ENCODE measurements around the gene MX1. TPM values are rescaled to one million over a fixed set of nuclear protein-coding genes. Genes with fewer than 3 reads are reported as not detected.

Gene MX1
- polyA plus RNA-seq, 3 donors = 42.7 to 73.3 (median 60.5) TPM

DNA sequence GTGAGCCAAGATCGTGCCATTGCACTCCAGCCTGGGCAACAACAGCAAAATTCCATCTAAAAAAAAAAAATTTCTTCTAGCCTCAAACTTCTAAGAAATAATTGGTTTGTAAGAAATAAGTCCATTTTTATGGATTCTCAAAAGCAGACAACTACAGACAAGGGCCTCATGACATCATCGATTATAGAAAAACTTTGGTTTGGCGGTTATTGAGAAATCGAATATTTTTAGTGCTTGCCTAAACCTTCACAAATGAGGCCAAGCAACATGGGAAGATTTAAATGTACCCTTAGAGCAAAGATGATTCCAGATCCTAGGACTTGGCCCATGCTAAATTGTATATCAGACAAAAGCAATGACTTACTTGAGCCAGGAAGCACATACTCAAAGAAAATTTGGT is 27.8 kb upstream of the MX1 start:
- H3K9me3 ChIP-seq (replicated peaks in 1 of 2; ENCODE audit: control insufficient read depth in 1 of 2, insufficient read depth in 1 of 2, low read length in 2 of 2) = no peaks in the 10 kb centered on the region
- H3K4me1 Mint-ChIP-seq = peaks cover 50% of the 10 kb centered on the region
- no peak overlapping the region for H3K9ac ChIP-seq (ENCODE audit: insufficient read depth, low read length, poor library complexity, severe bottlenecking)
- no peak overlapping the region for H2AFZ ChIP-seq (ENCODE audit: insufficient read depth, low read depth, low read length, poor library complexity, severe bottlenecking)
- peaks cover 53 to 80% of the 10 kb centered on the region in 2 donors for H3K36me3 ChIP-seq (replicated peaks in 1 of 2; ENCODE audit: control insufficient read depth in 1 of 2, insufficient read depth in 2 of 2, low read length in 2 of 2)
- no peaks in the 10 kb centered on the region for H3K27me3 ChIP-seq (ENCODE audit: control insufficient read depth in 2 of 2, insufficient read depth in 2 of 2, low read length in 2 of 2)
- H3K4me3 ChIP-seq (replicated peaks in 1 of 3; ENCODE audit: low read depth in 2 of 3, low read length in 3 of 3) = peak overlapping the region in 1 of 3 experiments; percentile 67
- no peaks in the 10 kb centered on the region for H4K20me1 ChIP-seq (ENCODE audit: insufficient read depth, low read length)
- H3K36me3 Mint-ChIP-seq = peaks cover 77 to 87% of the 10 kb centered on the region in 2 donors
- H3K27me3 Mint-ChIP-seq (ENCODE audit: low read depth in 3 of 3) = peaks cover 0 to 3% (median 0%) of the 10 kb centered on the region in 3 donors
- no peak overlapping the region for H3K4me3 Mint-ChIP-seq
- H3K4me1 ChIP-seq (ENCODE audit: control insufficient read depth in 1 of 2, insufficient read depth in 2 of 2, low read length in 2 of 2) = peaks cover 36 to 44% of the 10 kb centered on the region in 2 donors
- no peaks in the 10 kb centered on the region for H3K79me2 ChIP-seq (ENCODE audit: insufficient read depth, low read length)
- peaks cover 0 to 1% (median 0%) of the 10 kb centered on the region in 7 donors for H3K9me3 Mint-ChIP-seq
- WGBS (ENCODE audit: insufficient coverage) = no CpG with 5 or more reads among the region's 4 CpGs
- TF ChIP-seq, protein P1, sequence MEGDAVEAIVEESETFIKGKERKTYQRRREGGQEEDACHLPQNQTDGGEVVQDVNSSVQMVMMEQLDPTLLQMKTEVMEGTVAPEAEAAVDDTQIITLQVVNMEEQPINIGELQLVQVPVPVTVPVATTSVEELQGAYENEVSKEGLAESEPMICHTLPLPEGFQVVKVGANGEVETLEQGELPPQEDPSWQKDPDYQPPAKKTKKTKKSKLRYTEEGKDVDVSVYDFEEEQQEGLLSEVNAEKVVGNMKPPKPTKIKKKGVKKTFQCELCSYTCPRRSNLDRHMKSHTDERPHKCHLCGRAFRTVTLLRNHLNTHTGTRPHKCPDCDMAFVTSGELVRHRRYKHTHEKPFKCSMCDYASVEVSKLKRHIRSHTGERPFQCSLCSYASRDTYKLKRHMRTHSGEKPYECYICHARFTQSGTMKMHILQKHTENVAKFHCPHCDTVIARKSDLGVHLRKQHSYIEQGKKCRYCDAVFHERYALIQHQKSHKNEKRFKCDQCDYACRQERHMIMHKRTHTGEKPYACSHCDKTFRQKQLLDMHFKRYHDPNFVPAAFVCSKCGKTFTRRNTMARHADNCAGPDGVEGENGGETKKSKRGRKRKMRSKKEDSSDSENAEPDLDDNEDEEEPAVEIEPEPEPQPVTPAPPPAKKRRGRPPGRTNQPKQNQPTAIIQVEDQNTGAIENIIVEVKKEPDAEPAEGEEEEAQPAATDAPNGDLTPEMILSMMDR (IDR thresholded peaks at IDR 0.05) = no peak
- peak overlapping the region in 6 of 7 donors; percentile 17 to 92 (median 87) for H3K27ac Mint-ChIP-seq
- H3K27ac ChIP-seq (ENCODE audit: low read depth in 1 of 2, low read length in 2 of 2) = peak overlapping the region; percentile 23 to 84
- intact Hi-C loops (cut with micrococcal nuclease) = loop anchor here in 1 of 2 donors (5.0 kb wide), 1 partner anchor 36 kb away; the partner anchor contains the start of gene MX2
- H3K4me2 ChIP-seq (replicated peaks; ENCODE audit: extremely low read depth, low read length, poor library complexity, severe bottlenecking) = peak overlapping the region; percentile 71
- DNase-seq = no peak

DNA sequence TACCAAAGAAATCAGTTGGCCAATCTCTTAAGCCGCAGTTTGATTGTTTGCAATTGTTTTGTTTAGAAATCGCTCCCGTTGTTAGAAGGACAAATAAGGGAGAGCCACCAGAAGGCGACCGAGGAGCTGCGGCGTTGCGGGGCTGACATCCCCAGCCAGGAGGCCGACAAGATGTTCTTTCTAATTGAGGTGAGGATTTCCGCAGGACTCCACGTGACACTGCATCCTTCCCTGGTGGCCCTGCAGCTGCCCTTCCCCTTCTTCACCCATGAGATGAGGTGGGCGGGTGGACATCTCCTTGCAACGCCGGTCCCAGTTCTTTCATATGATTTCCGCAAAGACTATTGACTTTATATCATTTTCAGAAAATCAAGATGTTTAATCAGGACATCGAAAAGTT is 27.2 kb upstream of the MX1 start:
- DNase-seq = no peak
- Mint-ChIP-seq H3K9me3 (peaks cover 0 to 1% (median 0%) of the 10 kb centered on the region in 7 donors), H3K4me3 (no peak overlapping the region), H3K27me3 (ENCODE audit: low read depth in 3 of 3) (peaks cover 0 to 3% (median 0%) of the 10 kb centered on the region in 3 donors), H3K36me3 (peaks cover 77 to 87% of the 10 kb centered on the region in 2 donors), H3K27ac (peak overlapping the region in 1 of 7 donors; percentile 60), H3K4me1 (peaks cover 49% of the 10 kb centered on the region)
- no peak overlapping the region for H3K4me3 ChIP-seq (replicated peaks in 1 of 3; ENCODE audit: low read depth in 2 of 3, low read length in 3 of 3)
- intact Hi-C loops (cut with micrococcal nuclease) = loop anchor here in 1 of 2 donors (5.0 kb wide), 1 partner anchor 37 kb away; the partner anchor contains the start of gene MX2
- no peaks in the 10 kb centered on the region for H3K27me3 ChIP-seq (ENCODE audit: control insufficient read depth in 2 of 2, insufficient read depth in 2 of 2, low read length in 2 of 2)
- H3K27ac ChIP-seq (ENCODE audit: low read depth in 1 of 2, low read length in 2 of 2) = peak overlapping the region in 1 of 2 donors; percentile 84
- no peaks in the 10 kb centered on the region for H3K79me2 ChIP-seq (ENCODE audit: insufficient read depth, low read length)
- WGBS (ENCODE audit: insufficient coverage) = 92% methylated on average over 7 of the region's 16 CpGs
- TF ChIP-seq, protein P1 (IDR thresholded peaks at IDR 0.05) = no peak
- H3K9me3 ChIP-seq (replicated peaks in 1 of 2; ENCODE audit: control insufficient read depth in 1 of 2, insufficient read depth in 1 of 2, low read length in 2 of 2) = no peaks in the 10 kb centered on the region
- H3K9ac ChIP-seq (ENCODE audit: insufficient read depth, low read length, poor library complexity, severe bottlenecking) = no peak overlapping the region
- peaks cover 36 to 44% of the 10 kb centered on the region in 2 donors for H3K4me1 ChIP-seq (ENCODE audit: control insufficient read depth in 1 of 2, insufficient read depth in 2 of 2, low read length in 2 of 2)
- no peaks in the 10 kb centered on the region for H4K20me1 ChIP-seq (ENCODE audit: insufficient read depth, low read length)
- no peak overlapping the region for H3K4me2 ChIP-seq (replicated peaks; ENCODE audit: extremely low read depth, low read length, poor library complexity, severe bottlenecking)
- H2AFZ ChIP-seq (ENCODE audit: insufficient read depth, low read depth, low read length, poor library complexity, severe bottlenecking) = no peak overlapping the region
- H3K36me3 ChIP-seq (replicated peaks in 1 of 2; ENCODE audit: control insufficient read depth in 1 of 2, insufficient read depth in 2 of 2, low read length in 2 of 2) = peaks cover 59 to 80% of the 10 kb centered on the region in 2 donors
